Cardiac muscle cell (in vitro differentiated cells and primary cell): Measurements from ENCODE around the gene POLR3B. TPM values are rescaled to one million over a fixed set of nuclear protein-coding genes. Genes with fewer than 3 reads are reported as not detected.

Experiments used
- DNase-seq, 2 donors: peaks; one replicate each; pipeline versions ENCODE4 v3.0.0 to v3.0.0-alpha.2; 2010 to 2017; ENCODE audit warnings: low read depth in 1 of 2, low spot score in 1 of 2
- H3K27ac ChIP-seq: fragments of 200-600 bp; sonication (generic); 2 replicates; pipeline ENCODE4 v1.5.1; 2016
- H3K27me3 ChIP-seq: fragments of 200-600 bp; sonication (generic); 2 replicates; pipeline ENCODE4 v1.6.0; 2016; ENCODE audit warnings: control low read depth
- H3K36me3 ChIP-seq: fragments of 200-600 bp; sonication (generic); 2 replicates; pipeline ENCODE4 v1.5.1; 2016; ENCODE audit warnings: control low read depth
- H3K4me1 ChIP-seq: fragments of 200-600 bp; sonication (generic); 2 replicates; pipeline ENCODE4 v1.8.1; 2017; ENCODE audit warnings: low read depth, mild to moderate bottlenecking, mixed run types
- H3K4me3 ChIP-seq: fragments of 200-600 bp; sonication (generic); 2 replicates; pipeline ENCODE4 v1.5.1; 2016; ENCODE audit warnings: mild to moderate bottlenecking
- H3K9me3 ChIP-seq: fragments of 200-600 bp; sonication (generic); 2 replicates; pipeline ENCODE4 v1.5.1; 2017; ENCODE audit warnings: low read depth, mild to moderate bottlenecking, control low read depth
- polyA plus RNA-seq: library from polyadenylated mRNA; unstranded; fragments of >200 nt; fragmentation: Nextera tagmentation; extraction: Ambion mirVana; gene quantifications from 2 replicates; pipeline ENCODE4 v1.2.1, GENCODE V29; 2016
- total RNA-seq: library from RNA; depleted of rRNA; stranded (reverse); fragments of >200 nt; gene quantifications from 2 replicates; pipeline ENCODE4 v1.2.3, GENCODE V29; 2016
- TF ChIP-seq, protein P1 (sequence below): IDR thresholded peaks from 2 replicates; pipeline ENCODE4 v1.5.1; 2012; ENCODE audit warnings: low read depth, mild to moderate bottlenecking, low read length

Gene POLR3B
- total and polyA plus RNA-seq, 2 experiments from 2014 or later = 8.5 to 10.7 TPM

DNA sequence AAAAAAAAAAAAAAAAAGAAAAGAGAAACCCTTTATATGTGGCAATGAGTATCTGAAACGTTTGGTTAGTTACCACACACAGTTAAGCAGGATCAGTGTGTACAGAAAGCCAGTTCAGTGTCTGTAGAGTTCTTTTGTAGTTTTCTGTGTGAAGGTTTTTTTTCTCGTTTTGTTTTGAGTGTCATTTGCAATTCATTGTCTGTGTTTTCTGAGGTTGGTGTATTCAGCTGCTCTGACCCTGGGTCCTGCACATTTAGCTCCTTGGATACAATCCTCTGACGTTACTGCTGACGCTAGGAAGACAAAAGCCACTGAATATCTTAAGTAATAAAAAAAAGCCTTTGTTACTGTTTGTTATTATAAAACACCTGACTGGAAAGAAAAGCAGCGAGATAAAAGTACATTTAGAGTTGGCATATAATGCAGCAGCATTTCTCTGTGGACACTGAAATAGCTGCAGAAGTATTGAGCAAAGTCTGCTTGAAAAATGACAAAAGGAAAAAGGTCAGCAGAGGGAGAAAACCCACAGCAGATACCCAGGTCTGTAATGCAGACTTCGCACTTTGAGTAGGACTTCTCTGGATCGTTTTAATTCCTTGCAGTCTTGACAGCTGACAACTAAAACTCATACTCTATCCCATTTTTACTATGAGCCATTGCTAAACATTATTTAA is 89.0 kb downstream of the POLR3B start:
- no peak overlapping the region for H3K4me3 ChIP-seq
- no peak overlapping the region for H3K27ac ChIP-seq
- H3K36me3 ChIP-seq = peaks cover 6% of the 10 kb centered on the region
- H3K27me3 ChIP-seq = no peaks in the 10 kb centered on the region
- H3K4me1 ChIP-seq = no peaks in the 10 kb centered on the region
- H3K9me3 ChIP-seq = no peaks in the 10 kb centered on the region
- TF ChIP-seq, protein P1, sequence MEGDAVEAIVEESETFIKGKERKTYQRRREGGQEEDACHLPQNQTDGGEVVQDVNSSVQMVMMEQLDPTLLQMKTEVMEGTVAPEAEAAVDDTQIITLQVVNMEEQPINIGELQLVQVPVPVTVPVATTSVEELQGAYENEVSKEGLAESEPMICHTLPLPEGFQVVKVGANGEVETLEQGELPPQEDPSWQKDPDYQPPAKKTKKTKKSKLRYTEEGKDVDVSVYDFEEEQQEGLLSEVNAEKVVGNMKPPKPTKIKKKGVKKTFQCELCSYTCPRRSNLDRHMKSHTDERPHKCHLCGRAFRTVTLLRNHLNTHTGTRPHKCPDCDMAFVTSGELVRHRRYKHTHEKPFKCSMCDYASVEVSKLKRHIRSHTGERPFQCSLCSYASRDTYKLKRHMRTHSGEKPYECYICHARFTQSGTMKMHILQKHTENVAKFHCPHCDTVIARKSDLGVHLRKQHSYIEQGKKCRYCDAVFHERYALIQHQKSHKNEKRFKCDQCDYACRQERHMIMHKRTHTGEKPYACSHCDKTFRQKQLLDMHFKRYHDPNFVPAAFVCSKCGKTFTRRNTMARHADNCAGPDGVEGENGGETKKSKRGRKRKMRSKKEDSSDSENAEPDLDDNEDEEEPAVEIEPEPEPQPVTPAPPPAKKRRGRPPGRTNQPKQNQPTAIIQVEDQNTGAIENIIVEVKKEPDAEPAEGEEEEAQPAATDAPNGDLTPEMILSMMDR = no peak
- DNase-seq = no peak

DNA sequence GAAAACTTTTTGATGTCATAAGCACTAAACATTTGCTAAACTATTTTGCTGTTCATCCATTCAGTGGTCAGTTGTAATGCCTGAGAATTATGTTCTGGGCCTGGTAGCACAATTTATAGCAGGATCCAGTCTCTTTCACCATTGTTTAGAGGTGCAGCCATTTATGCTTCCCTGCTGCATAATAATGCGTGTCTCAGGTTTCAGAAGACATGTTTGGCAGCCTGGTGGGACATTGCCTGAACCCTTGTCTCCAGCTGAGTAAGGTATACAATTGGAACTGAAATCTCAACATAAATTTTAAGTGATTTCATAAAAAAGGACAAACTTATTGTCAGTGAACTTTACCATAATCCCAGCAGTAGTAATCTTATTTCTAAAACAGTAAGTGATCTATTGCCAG is 94.8 kb downstream of the POLR3B start:
- Histone ChIP-seq H3K27ac (no peak overlapping the region), H3K4me1 (no peaks in the 10 kb centered on the region), H3K27me3 (no peaks in the 10 kb centered on the region), H3K9me3 (no peaks in the 10 kb centered on the region), H3K4me3 (no peak overlapping the region), H3K36me3 (peaks cover 4% of the 10 kb centered on the region)
- DNase-seq = no peak
- TF ChIP-seq, protein P1 = no peak

DNA sequence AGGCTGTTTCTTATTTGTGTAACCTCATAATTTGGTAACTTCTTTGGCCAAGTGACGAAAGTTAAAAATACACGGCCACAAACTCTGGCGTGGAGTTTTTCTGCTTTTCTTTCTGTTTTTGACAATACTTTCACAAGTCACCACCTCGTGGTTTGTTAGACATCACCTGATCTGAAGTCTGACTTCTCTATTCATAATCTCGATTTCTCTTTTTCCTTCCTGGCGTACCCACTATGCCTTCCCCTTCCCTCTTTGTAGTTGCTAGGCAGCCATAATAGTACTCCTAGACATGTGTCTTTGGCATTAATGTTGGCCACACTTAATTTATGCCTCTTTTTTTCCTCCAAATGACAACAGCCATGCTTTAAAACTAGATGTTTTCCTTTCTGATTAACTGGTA is 97.6 kb downstream of the POLR3B start:
- Histone ChIP-seq H3K36me3 (peaks cover 5% of the 10 kb centered on the region), H3K27ac (no peak overlapping the region), H3K4me1 (no peaks in the 10 kb centered on the region), H3K9me3 (no peaks in the 10 kb centered on the region), H3K4me3 (no peak overlapping the region), H3K27me3 (no peaks in the 10 kb centered on the region)
- TF ChIP-seq, protein P1 = no peak
- DNase-seq = no peak

DNA sequence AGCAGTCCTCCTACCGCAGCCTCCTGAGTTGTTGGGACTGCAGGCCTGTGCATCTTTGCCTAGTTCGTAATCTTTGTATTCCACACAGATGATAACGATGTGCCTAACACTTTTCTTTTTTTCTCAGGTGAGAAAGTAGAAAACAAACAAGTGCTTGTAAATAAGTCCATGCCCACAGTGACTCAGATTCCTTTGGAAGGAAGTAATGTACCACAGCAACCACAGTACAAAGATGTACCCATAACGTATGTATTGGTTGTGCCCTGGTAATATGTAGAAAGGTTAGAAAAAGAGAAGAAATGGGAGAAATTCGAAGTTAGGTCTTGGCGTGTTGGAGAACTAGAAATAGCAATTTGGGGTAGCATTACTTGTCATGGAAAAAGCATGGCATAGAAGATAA is 101.6 kb downstream of the POLR3B start:
- H3K27me3 ChIP-seq = no peaks in the 10 kb centered on the region
- peaks cover 5% of the 10 kb centered on the region for H3K36me3 ChIP-seq
- H3K4me3 ChIP-seq = no peak overlapping the region
- no peak for DNase-seq
- H3K4me1 ChIP-seq = peaks cover 8% of the 10 kb centered on the region
- TF ChIP-seq, protein P1 = no peak
- H3K27ac ChIP-seq = no peak overlapping the region
- no peaks in the 10 kb centered on the region for H3K9me3 ChIP-seq

DNA sequence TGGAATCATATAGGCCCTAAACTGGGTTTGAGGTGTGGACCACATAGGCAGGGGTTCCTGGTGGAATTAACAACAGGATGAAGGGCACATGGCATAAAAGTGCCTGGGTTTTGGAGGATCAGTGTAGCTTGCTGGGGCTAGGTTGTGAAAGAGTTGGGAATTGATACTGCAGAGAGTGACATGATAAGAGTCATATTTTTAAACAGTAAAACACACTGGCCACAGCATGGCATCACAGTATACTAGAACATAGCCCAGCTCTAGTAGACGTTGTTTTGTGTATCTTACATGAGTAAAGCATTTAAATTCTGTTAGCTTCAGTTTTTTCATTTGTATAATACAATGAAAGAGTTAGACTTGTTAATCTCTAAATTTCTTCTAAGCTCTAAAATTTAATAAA is 102.0 kb downstream of the POLR3B start:
- Histone ChIP-seq H3K9me3 (no peaks in the 10 kb centered on the region), H3K4me1 (peaks cover 8% of the 10 kb centered on the region)

More for the DNA sequence above, 102.0 kb downstream of the POLR3B start:
- Histone ChIP-seq H3K36me3 (peaks cover 3% of the 10 kb centered on the region), H3K27me3 (no peaks in the 10 kb centered on the region), H3K27ac (no peak overlapping the region), H3K4me3 (no peak overlapping the region)
- no peak for DNase-seq
- TF ChIP-seq, protein P1 = no peak
